UCSD-AML1 (cell line): ENCODE data around the gene MRPS18B.

Experiments
- DNase-seq: peaks from one replicate; lab custom pipeline; 2025; ENCODE audit not compliant: unreplicated experiment; lab: John Stamatoyannopoulos, UW

Gene MRPS18B

GRCh38 chr6:30601815-30602641 lies 15.6 kb upstream of the MRPS18B start:
- DNase-seq: no peak

GRCh38 chr6:30603961-30604360 lies 13.7 kb upstream of the MRPS18B start:
- no peak for DNase-seq

- no peak for DNase-seq
Observed at GRCh38 chr6:30610065-30610464, 7.6 kb upstream of the MRPS18B start.

- DNase-seq: no peak
Observed at GRCh38 chr6:30611150-30611855, 6.3 kb upstream of the MRPS18B start.

- no peak for DNase-seq
Observed at GRCh38 chr6:30611856-30612194, 5.8 kb upstream of the MRPS18B start.

- no peak for DNase-seq
Observed at GRCh38 chr6:30612213-30612612, 5.4 kb upstream of the MRPS18B start.

GRCh38 chr6:30612687-30613248 lies 4.9 kb upstream of the MRPS18B start:
- DNase-seq: no peak

- no peak for DNase-seq
Observed at GRCh38 chr6:30613251-30614043, 4.2 kb upstream of the MRPS18B start.

GRCh38 chr6:30614044-30614842 lies 3.4 kb upstream of the MRPS18B start:
- no peak for DNase-seq

- DNase-seq: peak; percentile 76
Observed at GRCh38 chr6:30614843-30615218, 2.8 kb upstream of the MRPS18B start.

- peak; percentile 55 for DNase-seq
Observed at GRCh38 chr6:30615219-30615957, 2.3 kb upstream of the MRPS18B start.

GRCh38 chr6:30615958-30616810 lies 1.5 kb upstream of the MRPS18B start:
- no peak for DNase-seq

GRCh38 chr6:30616811-30617564 lies 652 bp upstream of the MRPS18B start, which contains the start of gene PPP1R10:
Gene PPP1R10, minus strand, starts transcription at chr6:30617243. Its CDS starts 7,299 bp downstream, at chr6:30609944.
- peak; percentile 98 for DNase-seq

- no peak for DNase-seq
Observed at GRCh38 chr6:30618270-30618797, 694 bp downstream of the MRPS18B start.

- DNase-seq: no peak
Observed at GRCh38 chr6:30619561-30619960, 1.9 kb downstream of the MRPS18B start.

GRCh38 chr6:30625511-30625910 lies 7.9 kb downstream of the MRPS18B start:
- DNase-seq: no peak

- peak; percentile 85 for DNase-seq
Observed at GRCh38 chr6:30626484-30627366, 9.1 kb downstream of the MRPS18B start, which contains the start of gene ATAT1. Gene ATAT1, plus strand, starts transcription at chr6:30626874.
